Measurements from ENCODE around the gene AVEN. TPM values are rescaled to one million over a fixed set of nuclear protein-coding genes. Genes with fewer than 3 reads are reported as not detected.

AVEN gene
- total and polyA plus RNA-seq, 3 donors from 2014 or later, result 23.4 to 35.1 (median 25.4) TPM

- no peaks in the 10 kb centered on the region for H3K36me3 ChIP-seq (ENCODE audit: low read depth, missing control alignments)
- H3K9me3 ChIP-seq, result no peaks in the 10 kb centered on the region
- WGBS, 2 donors, result 86 to 90% methylated on average over 2 of the region's 2 CpGs
These were observed 156.1 kb downstream of the AVEN start for GRCh38 chr15:33882921-33883320.

GRCh38 chr15:33874156-33874555 is 164.8 kb downstream of the AVEN start:
- H3K9me3 ChIP-seq, result no peaks in the 10 kb centered on the region
- no peaks in the 10 kb centered on the region for H3K4me1 ChIP-seq
- H3K36me3 ChIP-seq (ENCODE audit: low read depth, missing control alignments), result no peaks in the 10 kb centered on the region
- no peak for TF ChIP-seq POLR2A (IDR thresholded peaks at IDR 0.05)
- no peak for TF ChIP-seq CTCF (IDR thresholded peaks at IDR 0.05)
- no peak overlapping the region for H3K4me3 ChIP-seq
- no peak for DNase-seq
- WGBS, 2 donors, result 85 to 93% methylated on average over 2 of the region's 2 CpGs
- no peaks in the 10 kb centered on the region for H3K27me3 ChIP-seq
- intact Hi-C loops (cut with DNase I; ENCODE audit: low total_unique reads), result no loop called here
- no peak overlapping the region for H3K27ac ChIP-seq

More at GRCh38 chr15:33882921-33883320, 156.1 kb downstream of the AVEN start:
- no peaks in the 10 kb centered on the region for H3K4me1 ChIP-seq
- no peak for TF ChIP-seq POLR2A (IDR thresholded peaks at IDR 0.05)
- no peak overlapping the region for H3K27ac ChIP-seq
- H3K4me3 ChIP-seq, result no peak overlapping the region
- DNase-seq, result no peak
- intact Hi-C loops (cut with DNase I; ENCODE audit: low total_unique reads), result no loop called here
- H3K27me3 ChIP-seq, result no peaks in the 10 kb centered on the region

- intact Hi-C loops (cut with DNase I; ENCODE audit: low total_unique reads), result no loop called here
- TF ChIP-seq CTCF (IDR thresholded peaks at IDR 0.05), result no peak
- TF ChIP-seq POLR2A (IDR thresholded peaks at IDR 0.05), result no peak
- H3K27ac ChIP-seq, result no peak overlapping the region
- H3K9me3 ChIP-seq, result no peaks in the 10 kb centered on the region
- WGBS, 2 donors, result 79 to 88% methylated on average over 13 of the region's 13 CpGs
- H3K27me3 ChIP-seq, result no peaks in the 10 kb centered on the region
- no peak overlapping the region for H3K4me3 ChIP-seq
- DNase-seq, result no peak
- H3K4me1 ChIP-seq, result no peaks in the 10 kb centered on the region
- H3K36me3 ChIP-seq (ENCODE audit: low read depth, missing control alignments), result no peaks in the 10 kb centered on the region
These were observed 166.4 kb downstream of the AVEN start for GRCh38 chr15:33872416-33873106.

- WGBS, 2 donors, result 82 to 96% methylated on average over 2 of the region's 2 CpGs
- intact Hi-C loops (cut with DNase I; ENCODE audit: low total_unique reads), result no loop called here
- Histone ChIP-seq H3K27me3 (no peaks in the 10 kb centered on the region), H3K27ac (no peak overlapping the region), H3K4me3 (no peak overlapping the region), H3K4me1 (no peaks in the 10 kb centered on the region), H3K36me3 (ENCODE audit: low read depth, missing control alignments) (no peaks in the 10 kb centered on the region), H3K9me3 (no peaks in the 10 kb centered on the region)
- no peak for TF ChIP-seq POLR2A (IDR thresholded peaks at IDR 0.05)
- TF ChIP-seq CTCF (IDR thresholded peaks at IDR 0.05), result no peak
- DNase-seq, result no peak
These were observed 167.0 kb downstream of the AVEN start for GRCh38 chr15:33871980-33872379.

- Histone ChIP-seq H3K27me3 (no peaks in the 10 kb centered on the region), H3K27ac (no peak overlapping the region), H3K4me3 (no peak overlapping the region), H3K4me1 (no peaks in the 10 kb centered on the region), H3K36me3 (ENCODE audit: low read depth, missing control alignments) (no peaks in the 10 kb centered on the region), H3K9me3 (no peaks in the 10 kb centered on the region)
- TF ChIP-seq POLR2A (IDR thresholded peaks at IDR 0.05), result no peak
- no peak for DNase-seq
- 69 to 73% methylated on average over 3 of the region's 3 CpGs for WGBS, 2 donors
- intact Hi-C loops (cut with DNase I; ENCODE audit: low total_unique reads), result no loop called here
These were observed 172.8 kb downstream of the AVEN start for GRCh38 chr15:33866101-33866737.
